ENCODE results near the gene EEA1. TPM values are rescaled to one million over a fixed set of nuclear protein-coding genes. Genes with fewer than 3 reads are reported as not detected.

EEA1 gene
- total RNA-seq, 6 experiments from 2014 or later: 40.7 to 45.2 (median 44.1) TPM

GRCh38 chr12:92914170-92914569, 14.9 kb downstream of the EEA1 start:
- TF ChIP-seq CTCF (IDR thresholded peaks at IDR 0.05): no peak
- H3K27ac Mint-ChIP-seq: no peak overlapping the region
- H3K9me3 Mint-ChIP-seq: no peaks in the 10 kb centered on the region; the same call in 1 of the 2 replicates
- no peak overlapping the region for H3K4me3 Mint-ChIP-seq
- no peak for DNase-seq
- H3K36me3 Mint-ChIP-seq (ENCODE audit: low read depth): peaks cover 7% of the 10 kb centered on the region
- peaks cover 29% of the 10 kb centered on the region for H3K4me1 Mint-ChIP-seq (ENCODE audit: low read depth)
- no peaks in the 10 kb centered on the region; the same call in 1 of the 2 replicates for H3K27me3 Mint-ChIP-seq (ENCODE audit: insufficient read depth)

- Mint-ChIP-seq H3K4me3 (no peak overlapping the region), H3K9me3 (no peaks in the 10 kb centered on the region; the same call in 1 of the 2 replicates), H3K36me3 (ENCODE audit: low read depth) (peaks cover 7% of the 10 kb centered on the region), H3K27ac (peak overlapping the region; percentile 47; the same call in 1 of the 2 replicates), H3K4me1 (ENCODE audit: low read depth) (peaks cover 29% of the 10 kb centered on the region), H3K27me3 (ENCODE audit: insufficient read depth) (no peaks in the 10 kb centered on the region; the same call in 1 of the 2 replicates)
- no peak for DNase-seq
- no peak for TF ChIP-seq CTCF (IDR thresholded peaks at IDR 0.05)
Measured at GRCh38 chr12:92912672-92913071, 16.4 kb downstream of the EEA1 start.

- Mint-ChIP-seq H3K4me1 (ENCODE audit: low read depth) (peaks cover 35% of the 10 kb centered on the region), H3K4me3 (no peak overlapping the region; the same call in 1 of the 2 replicates), H3K27me3 (ENCODE audit: insufficient read depth) (no peaks in the 10 kb centered on the region; the same call in 1 of the 2 replicates), H3K36me3 (ENCODE audit: low read depth) (peaks cover 7% of the 10 kb centered on the region), H3K9me3 (no peaks in the 10 kb centered on the region; the same call in 1 of the 2 replicates), H3K27ac (peak overlapping the region; percentile 52)
- TF ChIP-seq CTCF (IDR thresholded peaks at IDR 0.05): no peak
- peak; percentile 69 for DNase-seq
Measured at GRCh38 chr12:92912052-92912451, 17.0 kb downstream of the EEA1 start.

GRCh38 chr12:92911339-92911738, 17.8 kb downstream of the EEA1 start:
- peaks cover 40% of the 10 kb centered on the region for H3K4me1 Mint-ChIP-seq (ENCODE audit: low read depth)
- no peaks in the 10 kb centered on the region; the same call in 1 of the 2 replicates for H3K9me3 Mint-ChIP-seq
- DNase-seq: no peak
- H3K36me3 Mint-ChIP-seq (ENCODE audit: low read depth): peaks cover 7% of the 10 kb centered on the region
- H3K4me3 Mint-ChIP-seq: no peak overlapping the region
- no peak for TF ChIP-seq CTCF (IDR thresholded peaks at IDR 0.05)
- H3K27me3 Mint-ChIP-seq (ENCODE audit: insufficient read depth): no peaks in the 10 kb centered on the region; the same call in 1 of the 2 replicates
- no peak overlapping the region for H3K27ac Mint-ChIP-seq

- no peak for TF ChIP-seq CTCF (IDR thresholded peaks at IDR 0.05)
- no peaks in the 10 kb centered on the region; the same call in 1 of the 2 replicates for H3K9me3 Mint-ChIP-seq
- DNase-seq: no peak
- H3K27ac Mint-ChIP-seq: no peak overlapping the region
- peaks cover 2% of the 10 kb centered on the region for H3K36me3 Mint-ChIP-seq (ENCODE audit: low read depth)
- peaks cover 47% of the 10 kb centered on the region for H3K4me1 Mint-ChIP-seq (ENCODE audit: low read depth)
- H3K27me3 Mint-ChIP-seq (ENCODE audit: insufficient read depth): no peaks in the 10 kb centered on the region; the same call in 1 of the 2 replicates
- H3K4me3 Mint-ChIP-seq: no peak overlapping the region
Measured at GRCh38 chr12:92908108-92908507, 21.0 kb downstream of the EEA1 start.
